ENCODE measurements around the gene KIF18B. TPM values are rescaled to one million over a fixed set of nuclear protein-coding genes. Genes with fewer than 3 reads are reported as not detected.

The KIF18B gene
- total RNA-seq, 1 experiment from 2014 or later, result 82.2 TPM

GRCh38 chr17:44931376-44931775 is 16.2 kb downstream of the KIF18B start (continued):
- no peak for TF ChIP-seq ARID4B (CRISPR knock-in tag; IDR thresholded peaks at IDR 0.05; ENCODE audit: borderline replicate concordance)
- no peak for TF ChIP-seq E2F1 (CRISPR knock-in tag; IDR thresholded peaks at IDR 0.05)
- no peak for TF ChIP-seq NR1H2 (CRISPR knock-in tag; IDR thresholded peaks at IDR 0.05)
- TF ChIP-seq RORB (CRISPR knock-in tag; IDR thresholded peaks at IDR 0.05), result no peak
- no peak for TF ChIP-seq ERG (CRISPR knock-in tag; IDR thresholded peaks at IDR 0.05)
- no peak for TF ChIP-seq ZNF281 (CRISPR knock-in tag; IDR thresholded peaks at IDR 0.05)
- no peak for TF ChIP-seq GABPB1 (CRISPR knock-in tag; IDR thresholded peaks at IDR 0.05)
- TF ChIP-seq SP1 (CRISPR knock-in tag; conservative IDR thresholded peaks at IDR 0.05), result no peak
- TF ChIP-seq SMAD4 (CRISPR knock-in tag; IDR thresholded peaks at IDR 0.05), result no peak
- no peak for TF ChIP-seq SOX15 (CRISPR knock-in tag; IDR thresholded peaks at IDR 0.05)
- no peak for TF ChIP-seq TP53 (CRISPR knock-in tag; IDR thresholded peaks at IDR 0.05)
- TF ChIP-seq GTF2I (CRISPR knock-in tag; conservative IDR thresholded peaks at IDR 0.05), result no peak

GRCh38 chr17:44930667-44931066 is 16.9 kb downstream of the KIF18B start:
- Mint-ChIP-seq H3K27me3 (ENCODE audit: low read depth) (no peaks in the 10 kb centered on the region), H3K9me3 (no peaks in the 10 kb centered on the region), H3K27ac (no peak overlapping the region), H3K4me1 (no peaks in the 10 kb centered on the region), H3K36me3 (peaks cover 73% of the 10 kb centered on the region), H3K4me3 (no peak overlapping the region)
- ChIA-PET POLR2A (no interaction called here), CTCF (interaction anchor here (0.9 to 1.0 kb wide), 2 partner anchors 8 to 10 kb away, joined by 3 read pairs; no protein-coding TSS in a partner anchor)
- TF ChIP-seq E2F5 (CRISPR knock-in tag; IDR thresholded peaks at IDR 0.05) (no peak), TEAD4 (CRISPR knock-in tag; IDR thresholded peaks at IDR 0.05) (no peak), GABPB1 (CRISPR knock-in tag; IDR thresholded peaks at IDR 0.05) (no peak), PREB (CRISPR knock-in tag; IDR thresholded peaks at IDR 0.05; ENCODE audit: borderline replicate concordance) (no peak), ZNF425 (CRISPR knock-in tag; conservative IDR thresholded peaks at IDR 0.05) (no peak), CREB1 (CRISPR knock-in tag; IDR thresholded peaks at IDR 0.05) (no peak), ESRRA (CRISPR knock-in tag; IDR thresholded peaks at IDR 0.05; ENCODE audit: borderline replicate concordance) (no peak), ZNF138 (CRISPR knock-in tag; conservative IDR thresholded peaks at IDR 0.05) (no peak), FOXJ3 (CRISPR knock-in tag; IDR thresholded peaks at IDR 0.05; ENCODE audit: borderline replicate concordance) (no peak)
- DNase-seq (ENCODE audit: low spot score), result no peak
- ATAC-seq, result no peak
